HEK293T (cell line): Measurements from ENCODE around the gene SLC22A2.

Experiments
- CTCF ChIA-PET: fragments of 350-600 bp; formaldehyde crosslinking; extraction: SDS; loops from one replicate; lab custom pipeline; 2021; ENCODE audit warnings: antibody characterized with exemption, inconsistent platforms; lab: Yijun Ruan, JAX
- POLR2A ChIA-PET: fragments of 350-600 bp; formaldehyde crosslinking; extraction: SDS; loops from one replicate; lab custom pipeline; 2020; ENCODE audit warnings: antibody characterized with exemption, inconsistent platforms; lab: Yijun Ruan, JAX
- DNase-seq: peaks from one replicate; pipeline ENCODE4 v3.0.0; 2012; ENCODE audit warnings: mixed read lengths; ENCODE audit errors: extremely low spot score
- ARNT ChIP-seq: fragments of 450-650 bp; IDR thresholded peaks from 2 replicates; pipeline ENCODE4 v1.6.1; 2017; ENCODE audit warnings: mild to moderate bottlenecking
- BHLHE40 ChIP-seq: fragments of 450-650 bp; IDR thresholded peaks from 2 replicates; pipeline ENCODE4 v1.6.1; 2016; ENCODE audit warnings: mild to moderate bottlenecking, moderate library complexity, borderline replicate concordance
- CTBP1 ChIP-seq: fragments of 450-650 bp; IDR thresholded peaks from 2 replicates; pipeline ENCODE4 v1.6.1; 2016; ENCODE audit warnings: borderline replicate concordance
- ELF4 ChIP-seq: fragments of 450-650 bp; IDR thresholded peaks from 2 replicates; pipeline ENCODE4 v1.6.1; 2017; ENCODE audit warnings: antibody characterized with exemption
- FOXA1 ChIP-seq: fragments of 450-650 bp; IDR thresholded peaks from 2 replicates; pipeline ENCODE4 v1.6.1; 2016; ENCODE audit warnings: mild to moderate bottlenecking
- FOXK2 ChIP-seq: fragments of 450-650 bp; IDR thresholded peaks from 2 replicates; pipeline ENCODE4 v1.6.1; 2016; ENCODE audit warnings: mild to moderate bottlenecking
- FOXM1 ChIP-seq: fragments of 450-650 bp; IDR thresholded peaks from 2 replicates; pipeline ENCODE4 v1.6.1; 2017; ENCODE audit warnings: mild to moderate bottlenecking, borderline replicate concordance
- HDGF ChIP-seq: fragments of 450-650 bp; IDR thresholded peaks from 2 replicates; pipeline ENCODE4 v1.6.1; 2017; ENCODE audit warnings: antibody characterized with exemption, borderline replicate concordance
- L3MBTL2 ChIP-seq: fragments of 450-650 bp; conservative IDR thresholded peaks from 2 replicates; pipeline ENCODE4 v1.6.1; 2016; ENCODE audit warnings: mild to moderate bottlenecking
- LEF1 ChIP-seq: fragments of 450-650 bp; IDR thresholded peaks from 2 replicates; pipeline ENCODE4 v1.6.1; 2017; ENCODE audit warnings: mild to moderate bottlenecking, borderline replicate concordance
- NFRKB ChIP-seq: fragments of 450-650 bp; IDR thresholded peaks from 2 replicates; pipeline ENCODE4 v1.6.1; 2016; ENCODE audit warnings: mild to moderate bottlenecking, moderate library complexity
- PKNOX1 ChIP-seq: fragments of 450-650 bp; IDR thresholded peaks from 2 replicates; pipeline ENCODE4 v1.6.1; 2016
- SP1 ChIP-seq: fragments of 450-650 bp; IDR thresholded peaks from 2 replicates; pipeline ENCODE4 v1.6.1; 2017
- SUZ12 ChIP-seq: fragments of 450-650 bp; IDR thresholded peaks from 2 replicates; pipeline ENCODE4 v1.6.1; 2016; ENCODE audit warnings: mild to moderate bottlenecking
- TARDBP ChIP-seq: fragments of 450-650 bp; IDR thresholded peaks from 2 replicates; pipeline ENCODE4 v1.6.1; 2016
- ZNF384 ChIP-seq: fragments of 450-650 bp; IDR thresholded peaks from 2 replicates; pipeline ENCODE4 v1.6.1; 2016

The SLC22A2 gene

DNA sequence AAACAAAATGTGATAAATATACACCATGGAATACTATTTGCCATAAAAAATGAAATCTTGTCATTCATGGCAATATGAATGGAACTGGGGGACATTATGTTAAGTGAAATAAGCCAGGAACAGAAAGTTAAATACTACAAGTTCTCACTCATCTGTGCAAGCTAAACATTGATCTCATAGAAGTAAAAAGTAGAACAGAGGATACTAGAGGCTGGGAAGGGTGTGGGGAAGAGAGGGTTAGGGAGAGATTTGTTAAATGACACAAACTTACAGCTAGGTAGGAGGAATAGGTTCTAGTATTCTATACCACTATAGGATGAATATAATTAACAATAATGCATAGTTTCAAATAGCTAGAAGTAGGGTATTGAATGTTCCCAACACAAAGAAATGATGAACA is 61.0 kb downstream of the SLC22A2 start:
- ChIA-PET POLR2A (no interaction called here), CTCF (no interaction called here)
- DNase-seq = no peak

GRCh38 chr6:160194808-160195207 is 63.8 kb downstream of the SLC22A2 start:
- TF ChIP-seq L3MBTL2 (no peak), ARNT (no peak), HDGF (no peak), ELF4 (no peak), NFRKB (no peak), FOXK2 (no peak), BHLHE40 (no peak), PKNOX1 (no peak), SUZ12 (no peak), ZNF384 (no peak), LEF1 (no peak)
- ChIA-PET CTCF (interaction anchor here (0.6 kb wide), 1 partner anchor 46 kb away, joined by 5 read pairs; no protein-coding TSS in a partner anchor), POLR2A (no interaction called here)
- DNase-seq = no peak

More for the DNA sequence above, 61.0 kb downstream of the SLC22A2 start:
- TF ChIP-seq ARNT (no peak), FOXM1 (no peak), CTBP1 (no peak), PKNOX1 (no peak), ZNF384 (no peak), FOXA1 (no peak), ELF4 (no peak), TARDBP (no peak)

GRCh38 chr6:160192840-160193239 is 65.8 kb downstream of the SLC22A2 start:
- DNase-seq = no peak
- TF ChIP-seq L3MBTL2 (no peak), FOXA1 (no peak), TARDBP (no peak), ARNT (no peak), BHLHE40 (no peak), HDGF (no peak), SP1 (no peak), FOXM1 (no peak), SUZ12 (no peak), ELF4 (no peak), PKNOX1 (no peak), ZNF384 (no peak), FOXK2 (no peak), LEF1 (no peak), CTBP1 (no peak), NFRKB (no peak)
- POLR2A ChIA-PET = no interaction called here
- CTCF ChIA-PET = no interaction called here

- DNase-seq = no peak
- POLR2A ChIA-PET = no interaction called here
- CTCF ChIA-PET = no interaction called here
- TF ChIP-seq CTBP1 (no peak), ELF4 (no peak), PKNOX1 (no peak), BHLHE40 (no peak), FOXK2 (no peak), SP1 (no peak)
These were observed 67.6 kb downstream of the SLC22A2 start for GRCh38 chr6:160190973-160191372.

DNA sequence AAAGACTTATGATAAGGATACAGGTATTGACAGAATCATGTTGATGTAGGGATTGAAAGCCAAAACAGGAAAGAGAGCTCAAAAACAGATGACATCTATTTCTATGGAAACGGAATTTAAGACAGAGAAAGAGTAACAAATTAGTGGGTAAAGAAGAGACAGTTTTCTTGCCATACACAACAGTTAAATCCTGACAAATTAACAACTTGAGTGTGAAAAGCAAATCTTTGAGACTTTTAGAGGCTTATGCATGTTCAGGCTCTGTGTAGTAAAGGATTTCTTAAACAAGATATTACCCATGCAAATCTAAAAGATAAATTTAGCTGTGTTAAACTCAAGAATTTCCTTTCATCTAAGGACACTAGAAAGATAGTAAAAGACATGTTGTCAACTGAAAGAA is 68.5 kb downstream of the SLC22A2 start:
- no peak for DNase-seq
- CTCF ChIA-PET = no interaction called here
- POLR2A ChIA-PET = no interaction called here
- TF ChIP-seq NFRKB = no peak
- no peak for TF ChIP-seq CTBP1
- no peak for TF ChIP-seq ELF4
- TF ChIP-seq FOXA1 = no peak
- no peak for TF ChIP-seq FOXK2
- no peak for TF ChIP-seq LEF1
- no peak for TF ChIP-seq TARDBP

DNA sequence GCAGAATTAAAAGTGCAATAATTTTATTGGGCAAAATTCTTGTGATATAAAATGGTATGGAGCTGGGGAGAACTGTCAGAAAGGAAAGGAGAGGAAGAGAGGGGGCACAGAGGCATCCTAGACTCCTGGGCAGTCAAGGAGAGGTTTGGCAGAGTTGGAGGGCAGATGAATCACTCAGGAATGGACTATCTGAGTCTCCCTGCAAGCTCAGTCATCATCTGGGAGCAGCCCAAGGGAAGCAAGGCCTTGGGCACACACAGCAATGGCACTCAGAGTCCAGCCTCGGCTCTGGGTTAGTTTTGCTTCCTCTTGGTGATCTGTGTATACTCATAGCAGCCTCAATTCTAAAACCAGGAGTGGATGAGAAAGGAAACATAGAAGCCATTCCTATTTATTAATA is 69.8 kb downstream of the SLC22A2 start:
- no peak for DNase-seq
- TF ChIP-seq SUZ12 = no peak
- no peak for TF ChIP-seq NFRKB
- no peak for TF ChIP-seq L3MBTL2
- no peak for TF ChIP-seq BHLHE40
- no peak for TF ChIP-seq FOXM1
- no peak for TF ChIP-seq ELF4
- TF ChIP-seq FOXK2 = no peak
- no peak for TF ChIP-seq ZNF384
- POLR2A ChIA-PET = no interaction called here
- CTCF ChIA-PET = no interaction called here
